KBM-7 (cell line): ENCODE data around the gene ADAM30.

Source experiments
- DNase-seq: peaks from one replicate; pipeline ENCODE4 v3.0.0-alpha.2; 2015
- in situ Hi-C: fragments of 300-500 bp; cut with MboI; formaldehyde crosslinking; loops from 2 replicates; pipeline ENCODE4 v1.14.3; 2020; ENCODE audit warnings: low sequenced_read_pairs, low pct_unique_long_range_greater_than_20kb, mixed read lengths

Gene ADAM30

GRCh38 chr1:119896303-119896702 is at the start of gene ADAM30:
Gene ADAM30 (minus strand): TSS chr1:119896515. CDS start chr1:119896336, 179 bp downstream.
- no peak for DNase-seq

GRCh38 chr1:119943216-119943615 is 46.9 kb upstream of the ADAM30 start:
- in situ Hi-C loops, result no loop called here
- DNase-seq, result no peak

More at GRCh38 chr1:119896303-119896702, at the start of gene ADAM30:
- in situ Hi-C loops, result no loop called here

- in situ Hi-C loops, result no loop called here
- DNase-seq, result no peak
These were observed 45.1 kb upstream of the ADAM30 start for GRCh38 chr1:119941392-119941791.

DNA sequence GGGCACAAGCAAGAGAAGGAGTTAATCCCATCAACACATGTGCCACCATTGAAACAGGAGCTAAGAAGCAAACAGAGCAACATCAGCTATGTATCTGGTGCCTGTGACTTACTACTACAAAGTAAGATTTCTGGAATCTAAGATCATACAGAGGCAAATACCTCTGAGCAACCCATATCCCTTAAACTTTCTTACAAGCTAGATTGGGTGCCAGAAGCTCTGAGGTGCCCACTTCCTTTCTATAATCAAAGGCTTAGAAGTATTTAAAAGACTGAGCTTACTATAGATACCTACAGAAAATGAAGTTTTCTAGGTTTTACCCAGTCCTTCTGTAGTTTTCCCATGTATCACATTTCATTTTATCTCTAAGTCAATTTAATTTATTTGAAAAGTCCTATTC is 44.4 kb upstream of the ADAM30 start:
- no peak for DNase-seq
- in situ Hi-C loops, result no loop called here

DNA sequence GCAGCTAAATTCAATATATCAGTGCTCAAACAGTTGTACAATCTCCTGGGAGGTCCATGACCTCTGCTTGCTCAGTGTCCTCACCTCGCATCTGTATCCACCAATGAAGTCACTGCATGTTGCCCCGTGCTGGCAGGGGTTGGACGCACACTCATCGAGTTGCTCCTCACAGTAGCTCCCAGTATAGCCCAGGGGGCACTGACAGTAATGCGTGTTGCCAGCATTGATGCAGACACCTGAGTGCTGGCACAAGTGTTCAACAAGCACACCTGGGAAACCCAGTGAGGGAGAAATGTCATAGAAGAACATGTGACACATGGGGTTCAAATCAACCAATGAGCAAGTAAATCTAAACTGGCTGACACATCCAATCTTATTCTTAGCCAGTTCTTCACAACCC is 40.9 kb upstream of the ADAM30 start:
- in situ Hi-C loops, result no loop called here
- no peak for DNase-seq

- no peak for DNase-seq
- in situ Hi-C loops, result no loop called here
These were observed 39.6 kb upstream of the ADAM30 start for GRCh38 chr1:119935915-119936314.

DNA sequence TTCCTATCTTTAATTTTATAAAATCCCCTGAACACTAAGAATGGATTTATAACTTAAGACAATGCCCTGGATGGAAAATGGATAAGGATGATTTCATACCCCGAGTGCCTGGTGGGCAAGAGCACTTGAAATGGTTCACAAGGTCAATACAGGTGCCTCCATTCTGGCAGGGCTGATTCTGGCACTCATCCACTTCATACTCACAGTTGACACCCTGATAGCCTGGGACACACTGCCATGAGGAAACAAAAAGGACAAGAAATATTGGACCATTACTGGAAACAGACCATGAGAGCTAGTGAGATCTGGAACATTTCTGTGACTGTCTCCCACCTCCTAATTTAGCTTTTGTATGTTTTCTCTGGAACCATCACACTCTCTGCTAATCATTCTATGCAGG is 39.1 kb upstream of the ADAM30 start:
- no peak for DNase-seq
- in situ Hi-C loops, result no loop called here

DNA sequence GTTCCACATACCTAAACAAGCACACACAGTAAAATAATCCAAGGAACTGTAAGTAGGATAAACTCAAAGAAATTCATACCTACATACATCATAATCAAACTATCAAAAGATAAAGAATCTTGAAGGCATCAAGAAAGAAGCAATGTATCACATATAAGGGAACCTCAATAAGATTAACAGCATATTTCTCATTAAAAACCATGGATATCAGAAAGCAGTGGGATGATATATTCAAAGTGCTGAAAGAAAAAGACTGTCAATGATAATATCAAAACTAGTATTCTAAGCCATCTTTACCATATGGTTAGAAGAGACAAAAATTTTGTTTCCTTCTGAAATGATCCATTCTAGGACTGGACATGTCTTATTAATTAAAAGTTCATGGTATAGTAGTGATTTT is 37.1 kb upstream of the ADAM30 start:
- no peak for DNase-seq
- in situ Hi-C loops, result no loop called here

DNA sequence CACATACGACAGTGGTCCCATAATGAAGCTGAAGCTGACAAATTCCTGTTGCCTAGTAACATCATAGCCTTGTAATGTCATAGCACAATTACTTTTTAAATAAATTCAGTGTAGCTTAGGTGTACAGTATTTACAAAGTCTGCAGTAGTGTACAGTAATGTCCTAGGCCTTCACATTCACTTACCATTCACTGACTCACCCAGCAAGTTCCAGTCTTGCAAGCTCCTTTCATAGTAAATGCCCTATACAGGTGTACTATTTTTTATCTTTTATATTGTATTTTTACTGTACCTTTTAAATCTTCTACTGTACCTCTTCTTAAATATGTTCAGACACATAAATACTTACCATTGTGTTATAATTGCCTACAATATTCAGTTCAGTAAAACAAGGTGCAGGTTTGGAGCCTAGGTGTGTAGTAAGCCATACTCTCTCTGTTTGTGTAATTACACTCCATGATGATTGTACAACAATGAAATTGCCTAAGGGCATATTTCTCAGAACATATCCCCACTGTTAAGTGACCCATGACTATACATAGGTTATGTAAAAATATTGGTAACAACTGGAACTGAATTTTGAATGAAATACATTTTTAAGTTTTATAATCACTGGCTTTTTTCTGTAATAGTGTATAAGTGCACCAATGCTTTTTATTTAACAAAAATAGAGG is 33.5 kb upstream of the ADAM30 start:
- no peak for DNase-seq
- in situ Hi-C loops, result no loop called here

DNA sequence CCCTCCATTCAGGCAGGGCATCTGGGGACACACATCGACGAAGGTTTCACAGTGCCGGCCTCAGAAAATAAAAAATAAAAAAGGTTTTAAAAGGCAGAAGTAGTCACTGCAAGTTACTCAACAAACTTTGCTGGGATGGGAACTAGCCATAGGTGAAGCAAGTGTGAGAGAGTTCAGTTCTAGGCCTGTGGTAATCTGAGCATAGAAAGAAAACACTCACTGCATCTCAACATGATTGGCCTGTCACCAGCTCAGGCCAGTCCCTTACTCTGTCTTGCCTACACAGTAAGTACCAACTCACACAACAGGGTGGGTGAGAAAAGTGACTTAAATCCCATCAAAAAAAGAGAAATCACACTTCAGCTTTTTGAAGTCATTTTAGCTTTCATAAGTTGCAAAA is 30.2 kb upstream of the ADAM30 start:
- DNase-seq, result no peak
- in situ Hi-C loops, result no loop called here

DNA sequence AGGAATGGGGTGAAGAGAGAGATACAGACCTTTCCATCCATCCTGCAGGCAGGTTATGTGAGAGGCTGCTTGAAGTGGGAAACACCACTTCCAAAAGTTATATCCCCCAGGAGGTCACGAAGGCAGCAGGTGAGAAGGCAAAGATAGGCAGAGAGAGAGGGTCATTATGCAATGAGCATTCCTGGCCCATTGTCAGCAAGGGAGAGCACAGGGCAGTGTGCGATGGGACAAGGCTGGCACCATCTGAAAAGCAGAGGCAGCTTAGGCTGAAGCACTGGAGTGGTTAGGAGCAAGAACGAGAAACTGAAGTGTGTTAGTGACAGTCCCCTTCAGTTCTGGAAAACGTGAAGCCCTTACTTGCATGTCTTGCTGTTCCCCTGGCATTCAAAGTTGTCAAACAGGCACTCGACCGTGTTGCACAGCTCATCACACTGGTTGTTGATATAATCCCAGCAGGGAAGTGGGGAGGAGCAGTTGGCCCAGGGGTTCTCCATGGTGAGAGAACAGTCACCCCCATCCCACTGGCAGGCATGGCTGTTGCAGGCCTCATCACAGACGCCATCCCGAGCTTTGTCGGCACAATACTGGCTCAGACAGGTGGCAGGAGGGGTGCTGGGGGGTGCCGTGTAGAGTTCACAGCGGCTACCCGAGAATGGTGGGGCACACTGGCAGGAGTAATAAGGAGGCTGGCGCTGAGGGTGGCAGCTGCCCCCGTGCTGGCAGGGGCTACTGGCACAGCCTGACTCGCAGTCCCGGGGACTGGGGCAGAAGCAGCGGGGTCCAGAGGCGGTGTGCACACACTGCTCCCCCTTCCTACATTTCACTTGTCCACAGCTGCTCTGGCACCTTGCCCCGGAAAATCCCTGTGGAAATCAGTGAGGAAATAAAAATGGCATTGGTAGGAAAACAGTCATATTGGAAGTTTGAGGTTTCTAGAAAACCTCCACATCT is 28.9 kb upstream of the ADAM30 start:
- in situ Hi-C loops, result no loop called here
- no peak for DNase-seq

DNA sequence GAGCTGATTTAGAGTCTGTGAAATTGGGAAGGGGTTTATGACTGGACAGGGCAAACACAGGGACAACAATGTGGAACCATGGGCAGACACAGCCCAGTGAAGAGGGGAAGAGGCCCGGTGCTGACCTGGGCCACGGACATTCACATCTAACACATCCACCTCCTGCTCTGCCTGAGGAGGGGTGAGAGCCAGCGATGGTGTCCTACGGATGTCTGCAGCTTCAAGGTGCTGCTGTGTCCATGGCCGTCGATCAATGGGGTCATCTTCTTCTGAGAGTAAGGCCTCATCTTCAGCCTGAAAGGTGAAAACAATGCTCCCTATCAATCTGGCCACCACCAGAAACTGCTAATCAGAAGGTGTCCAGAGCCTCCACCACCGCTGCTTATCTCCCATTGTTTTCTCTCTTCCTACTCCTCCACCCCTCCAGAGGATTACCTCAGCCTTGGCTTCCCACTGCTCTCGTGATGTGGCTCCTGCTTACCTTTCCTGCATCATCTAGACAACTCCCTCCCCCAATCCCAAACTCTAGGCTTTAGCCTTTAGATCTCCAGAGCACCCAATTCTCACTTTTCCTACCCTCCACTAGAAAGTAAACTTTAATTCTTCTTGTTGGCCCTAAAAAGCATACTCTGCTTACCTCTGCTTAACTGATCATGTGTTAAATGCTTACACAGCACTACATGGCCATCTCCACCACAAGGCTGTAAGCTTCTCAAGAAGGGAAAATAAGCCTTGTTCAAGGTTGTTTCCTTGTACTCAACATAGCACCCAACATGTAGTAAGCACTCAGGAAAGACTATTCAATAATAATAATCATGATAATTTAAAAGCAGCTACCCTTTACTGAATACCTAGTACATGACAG is 24.0 kb upstream of the ADAM30 start:
- in situ Hi-C loops, result no loop called here
- DNase-seq, result no peak

- no peak for DNase-seq
- in situ Hi-C loops, result no loop called here
These were observed 22.9 kb upstream of the ADAM30 start for GRCh38 chr1:119919241-119919640.

DNA sequence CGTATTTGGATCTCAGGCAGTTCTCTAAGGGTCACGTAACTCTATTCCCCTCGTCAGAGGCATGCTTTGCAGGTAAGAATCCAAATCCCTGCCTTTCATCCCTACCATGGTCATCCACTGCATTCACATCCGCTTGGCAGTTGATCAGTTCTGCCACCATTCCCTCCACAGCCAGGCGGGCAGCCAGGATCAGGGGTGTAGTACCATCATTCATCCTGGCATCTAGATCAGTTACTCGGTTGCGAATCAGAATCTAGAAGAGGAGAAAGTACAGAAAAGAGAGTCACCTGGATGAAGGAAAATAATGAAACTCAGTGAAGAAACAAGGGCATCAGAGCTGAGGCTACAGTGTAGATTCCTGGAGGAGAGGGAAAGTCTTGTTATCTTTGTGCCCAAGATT is 22.0 kb upstream of the ADAM30 start:
- DNase-seq, result no peak
- in situ Hi-C loops, result no loop called here

- no peak for DNase-seq
- in situ Hi-C loops, result no loop called here
These were observed 21.2 kb upstream of the ADAM30 start for GRCh38 chr1:119917304-119918055.

- in situ Hi-C loops, result no loop called here
- DNase-seq, result no peak
These were observed 19.2 kb upstream of the ADAM30 start for GRCh38 chr1:119915517-119915916.

GRCh38 chr1:119914071-119914470 is 17.8 kb upstream of the ADAM30 start:
- in situ Hi-C loops, result no loop called here
- DNase-seq, result no peak

- in situ Hi-C loops, result no loop called here
- no peak for DNase-seq
These were observed 16.6 kb upstream of the ADAM30 start for GRCh38 chr1:119912963-119913362.

DNA sequence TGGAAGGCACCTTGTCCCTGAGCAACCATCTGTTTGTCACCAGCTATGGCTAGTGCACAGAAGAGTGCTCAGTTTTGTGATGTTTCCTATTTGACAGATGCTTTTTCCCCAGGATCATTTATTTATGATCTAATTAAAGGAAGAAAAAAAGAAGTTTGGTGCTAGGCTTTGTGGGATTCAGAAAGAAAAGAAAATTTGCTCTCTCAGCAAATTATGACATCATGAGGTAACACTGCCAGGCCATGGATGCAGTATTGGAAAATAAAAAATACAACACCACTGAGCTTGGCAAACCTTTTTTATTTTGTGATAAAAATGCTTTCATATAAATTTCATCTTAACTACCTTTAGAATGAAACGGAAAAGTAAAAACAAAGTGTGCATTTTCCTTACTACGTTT is 15.5 kb upstream of the ADAM30 start:
- DNase-seq, result no peak
- in situ Hi-C loops, result no loop called here
